H9 (cell line): ENCODE results near the gene STK32B. TPM values are rescaled to one million over a fixed set of nuclear protein-coding genes. Genes with fewer than 3 reads are reported as not detected.

Source experiments
- DNase-seq: peaks from one replicate; pipeline ENCODE4 v3.0.0-alpha.2; 2017
- H2AFZ ChIP-seq: one replicate; pipeline ENCODE4 v1.6.1; 2013; ENCODE audit warnings: mild to moderate bottlenecking, low read length, control low read depth, moderate library complexity
- H2AK5ac ChIP-seq: 2 replicates; pipeline ENCODE4 v1.6.1; 2013; ENCODE audit warnings: low read length, control low read depth, mixed read lengths; ENCODE audit not compliant: insufficient read length
- H2BK120ac ChIP-seq: one replicate; pipeline ENCODE4 v1.6.1; 2013; ENCODE audit warnings: low read depth, mild to moderate bottlenecking, low read length, control low read depth, inconsistent platforms; ENCODE audit not compliant: poor library complexity, severe bottlenecking
- H2BK12ac ChIP-seq: 2 replicates; pipeline ENCODE4 v1.6.1; 2013; ENCODE audit warnings: low read length, control low read depth, mixed read lengths, low read depth; ENCODE audit not compliant: insufficient read length
- H2BK15ac ChIP-seq: 2 replicates; pipeline ENCODE4 v1.6.1; 2013; ENCODE audit warnings: low read depth, low read length, control low read depth
- H2BK20ac ChIP-seq: one replicate; pipeline ENCODE4 v1.6.1; 2013; ENCODE audit warnings: low read depth, mild to moderate bottlenecking, low read length, control low read depth, inconsistent platforms; ENCODE audit not compliant: poor library complexity, severe bottlenecking
- H2BK5ac ChIP-seq: 2 replicates; pipeline ENCODE4 v1.6.1; 2013; ENCODE audit warnings: low read length, control low read depth, mixed read lengths; ENCODE audit not compliant: insufficient read length
- H3K14ac ChIP-seq: 2 replicates; pipeline ENCODE4 v1.6.1; 2013; ENCODE audit warnings: low read length, control low read depth; ENCODE audit not compliant: insufficient read depth
- H3K18ac ChIP-seq: 2 replicates; pipeline ENCODE4 v1.6.1; 2013; ENCODE audit warnings: low read depth, mild to moderate bottlenecking, mixed read lengths, low read length, control low read depth; ENCODE audit not compliant: insufficient read length
- H3K23ac ChIP-seq: 2 replicates; pipeline ENCODE4 v1.6.1; 2013; ENCODE audit warnings: low read length, control low read depth, mixed read lengths, low read depth; ENCODE audit not compliant: insufficient read length
- H3K23me2 ChIP-seq: 2 replicates; pipeline ENCODE4 v1.6.1; 2013; ENCODE audit warnings: low read depth, mild to moderate bottlenecking, mixed read lengths, low read length, control low read depth; ENCODE audit not compliant: insufficient read length, poor library complexity, severe bottlenecking
- H3K27ac ChIP-seq: 2 replicates; pipeline ENCODE4 v1.5.1; 2013; ENCODE audit warnings: low read length, control low read depth, mixed read lengths, low read depth; ENCODE audit not compliant: insufficient read length
- H3K27me3 ChIP-seq: 2 replicates; pipeline ENCODE4 v1.6.1; 2013; ENCODE audit warnings: low read length, control low read depth, inconsistent platforms; ENCODE audit not compliant: insufficient read depth
- H3K4ac ChIP-seq: 2 replicates; pipeline ENCODE4 v1.6.1; 2013; ENCODE audit warnings: low read depth, mild to moderate bottlenecking, control low read depth, inconsistent platforms, low read length, moderate library complexity
- H3K4me1 ChIP-seq: 2 replicates; pipeline ENCODE4 v1.6.1; 2013; ENCODE audit warnings: low read length, control low read depth, inconsistent platforms; ENCODE audit not compliant: insufficient read depth
- H3K4me2 ChIP-seq: 2 replicates; pipeline ENCODE4 v1.6.1; 2013; ENCODE audit warnings: low read length, control low read depth, mixed read lengths; ENCODE audit not compliant: insufficient read length, insufficient read depth
- H3K56ac ChIP-seq: 2 replicates; pipeline ENCODE4 v1.6.1; 2013; ENCODE audit warnings: low read depth, mild to moderate bottlenecking, mixed read lengths, low read length, control low read depth; ENCODE audit not compliant: insufficient read length
- H3K79me1 ChIP-seq: 2 replicates; pipeline ENCODE4 v1.6.1; 2013; ENCODE audit warnings: low read depth, mild to moderate bottlenecking, moderate library complexity, low read length, control low read depth, inconsistent platforms; ENCODE audit not compliant: insufficient read depth, poor library complexity, severe bottlenecking
- H3K79me2 ChIP-seq: 2 replicates; pipeline ENCODE4 v1.6.1; 2013; ENCODE audit warnings: low read length, control low read depth, inconsistent platforms; ENCODE audit not compliant: insufficient read depth
- H3K9ac ChIP-seq: 2 replicates; pipeline ENCODE4 v1.6.1; 2013; ENCODE audit warnings: low read length, control low read depth, mixed read lengths; ENCODE audit not compliant: insufficient read length; ENCODE audit errors: extremely low read depth
- H3K9me3 ChIP-seq: one replicate; pipeline ENCODE4 v1.6.1; 2013; ENCODE audit warnings: low read depth, low read length, inconsistent platforms; ENCODE audit not compliant: control insufficient read depth
- H3T11ph ChIP-seq: one replicate; pipeline ENCODE4 v1.6.1; 2013; ENCODE audit warnings: mild to moderate bottlenecking, low read length, control low read depth, inconsistent platforms
- H4K20me1 ChIP-seq: one replicate; pipeline ENCODE4 v1.6.1; 2013; ENCODE audit not compliant: control insufficient read depth, insufficient read length, insufficient read depth
- H4K5ac ChIP-seq: 2 replicates; pipeline ENCODE4 v1.6.1; 2013; ENCODE audit warnings: low read depth, mild to moderate bottlenecking, mixed read lengths, low read length, control low read depth; ENCODE audit not compliant: insufficient read length
- H4K8ac ChIP-seq: replicated peaks from 2 replicates; pipeline ENCODE4 v1.6.1; 2013; ENCODE audit warnings: low read length, control low read depth, mixed read lengths, low read depth; ENCODE audit not compliant: insufficient read length
- H4K91ac ChIP-seq: 2 replicates; pipeline ENCODE4 v1.6.1; 2013; ENCODE audit warnings: low read depth, mild to moderate bottlenecking, moderate library complexity, mixed read lengths, low read length, control low read depth; ENCODE audit not compliant: insufficient read length
- H3K27ac Mint-ChIP-seq, 3 experiments: 2 replicates in 2 of 3; 3 replicates in 1 of 3; pipeline ENCODE4 v1.8.0; 2020 to 2021; ENCODE audit warnings: mixed read lengths in 3 of 3, mild to moderate bottlenecking in 1 of 3, moderate library complexity in 1 of 3
- H3K27me3 Mint-ChIP-seq: 2 replicates; pipeline ENCODE4 v1.8.0; 2021; ENCODE audit warnings: low read depth, mild to moderate bottlenecking, moderate library complexity, mixed read lengths
- H3K36me3 Mint-ChIP-seq, 3 experiments: 2 replicates in 2 of 3; 3 replicates in 1 of 3; pipeline ENCODE4 v1.8.0; 2020 to 2021; ENCODE audit warnings: low read depth in 3 of 3, mixed read lengths in 3 of 3; ENCODE audit not compliant: insufficient read depth in 1 of 3
- H3K4me1 Mint-ChIP-seq, 2 experiments: 2 replicates each; pipeline ENCODE4 v1.8.0; 2020; ENCODE audit warnings: mixed read lengths in 2 of 2
- H3K4me3 Mint-ChIP-seq, 2 experiments: 2 replicates in 1 of 2; 3 replicates in 1 of 2; pipeline ENCODE4 v1.8.0; 2020 to 2021; ENCODE audit warnings: mild to moderate bottlenecking in 2 of 2, mixed read lengths in 2 of 2, moderate library complexity in 1 of 2
- H3K9me3 Mint-ChIP-seq, 2 experiments: 2 replicates in 1 of 2; 3 replicates in 1 of 2; pipeline ENCODE4 v1.8.0; 2020; ENCODE audit warnings: mild to moderate bottlenecking in 2 of 2, mixed read lengths in 2 of 2, moderate library complexity in 1 of 2
- WGBS: extraction: QIAGEN DNeasy Blood & Tissue Kit; methylation state at CpG from one replicate; pipeline ENCODE4 v1.1.7; 2013; ENCODE audit warnings: missing lambda C conversion rate, low lambda C conversion rate, mixed read lengths; ENCODE audit not compliant: insufficient read length; ENCODE audit errors: extremely low coverage; 5-methylcytosine and 5-hydroxymethylcytosine counted together
- total RNA-seq: library from RNA; stranded (reverse); gene quantifications from 2 replicates; pipeline ENCODE4 v1.2.1, GENCODE V29; 2021
- TF ChIP-seq, protein P1 (sequence below): fragments of 200-600 bp; sonication (generic); conservative IDR thresholded peaks from 3 replicates; pipeline ENCODE4 v1.8.0; 2021; ENCODE audit warnings: antibody characterized with exemption, mild to moderate bottlenecking

The STK32B gene
- total RNA-seq, 1 experiment from 2014 or later = 1.0 TPM

DNA sequence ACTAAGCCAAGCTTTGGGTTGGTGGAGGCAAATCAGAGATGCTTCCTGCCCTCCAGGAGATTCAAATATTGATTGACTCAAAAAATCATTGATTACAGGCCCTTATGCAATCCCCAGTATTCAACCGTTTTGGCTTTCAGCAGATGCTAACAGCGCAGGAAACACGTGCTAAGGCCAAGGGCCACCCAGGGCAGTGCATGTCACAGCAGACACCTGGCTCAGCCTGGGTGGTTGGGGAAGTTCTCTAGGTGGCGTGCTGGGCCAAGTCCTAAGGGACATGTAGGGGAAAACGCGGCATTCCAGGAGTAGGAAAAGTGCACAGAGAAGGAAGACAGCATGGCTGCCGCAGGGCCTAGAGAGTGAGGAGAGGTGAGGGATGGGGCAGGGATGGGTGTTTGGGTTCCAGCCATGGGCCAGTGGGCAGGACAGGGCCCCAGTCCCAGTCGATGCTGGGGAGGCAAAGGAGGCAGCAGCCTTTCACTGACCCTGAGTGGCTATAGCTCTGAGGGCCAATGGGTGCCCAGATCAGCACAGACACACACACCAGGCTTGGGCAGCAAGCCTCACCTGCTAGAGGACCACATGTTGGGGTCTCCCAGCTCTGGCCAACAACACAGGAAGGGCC, 418.0 kb downstream of the STK32B start:
- Histone ChIP-seq H4K20me1 (no peaks in the 10 kb centered on the region), H3K18ac (no peak overlapping the region), H3K79me2 (no peaks in the 10 kb centered on the region), H3K9me3 (no peaks in the 10 kb centered on the region), H2BK5ac (no peak overlapping the region), H3K27ac (no peak overlapping the region), H3K27me3 (no peaks in the 10 kb centered on the region), H2BK12ac (no peak overlapping the region), H4K5ac (no peak overlapping the region), H3K4me1 (no peaks in the 10 kb centered on the region), H2AFZ (no peak overlapping the region), H2BK120ac (no peak overlapping the region), H3T11ph (no peak overlapping the region), H3K79me1 (no peaks in the 10 kb centered on the region), H4K91ac (no peak overlapping the region), H3K56ac (no peak overlapping the region), H2BK15ac (no peak overlapping the region), H3K4ac (no peak overlapping the region), H3K23ac (no peak overlapping the region), H3K23me2 (no peaks in the 10 kb centered on the region), H2BK20ac (no peak overlapping the region), H2AK5ac (no peak overlapping the region), H3K9ac (no peak overlapping the region), H3K14ac (no peak overlapping the region), H4K8ac (no peak overlapping the region), H3K4me2 (no peak overlapping the region)
- Mint-ChIP-seq H3K36me3 (no peaks in the 10 kb centered on the region; a peak in 1 of 7 replicates), H3K4me1 (0 out of 4 replicates have a peak, but pooled peaks cover 0 to 2% of the 10 kb centered on the region in 2 experiments), H3K27ac (no peak overlapping the region), H3K4me3 (no peak overlapping the region), H3K9me3 (no peaks in the 10 kb centered on the region), H3K27me3 (no peaks in the 10 kb centered on the region; the same call in 1 of the 2 replicates)
- TF ChIP-seq, protein P1, sequence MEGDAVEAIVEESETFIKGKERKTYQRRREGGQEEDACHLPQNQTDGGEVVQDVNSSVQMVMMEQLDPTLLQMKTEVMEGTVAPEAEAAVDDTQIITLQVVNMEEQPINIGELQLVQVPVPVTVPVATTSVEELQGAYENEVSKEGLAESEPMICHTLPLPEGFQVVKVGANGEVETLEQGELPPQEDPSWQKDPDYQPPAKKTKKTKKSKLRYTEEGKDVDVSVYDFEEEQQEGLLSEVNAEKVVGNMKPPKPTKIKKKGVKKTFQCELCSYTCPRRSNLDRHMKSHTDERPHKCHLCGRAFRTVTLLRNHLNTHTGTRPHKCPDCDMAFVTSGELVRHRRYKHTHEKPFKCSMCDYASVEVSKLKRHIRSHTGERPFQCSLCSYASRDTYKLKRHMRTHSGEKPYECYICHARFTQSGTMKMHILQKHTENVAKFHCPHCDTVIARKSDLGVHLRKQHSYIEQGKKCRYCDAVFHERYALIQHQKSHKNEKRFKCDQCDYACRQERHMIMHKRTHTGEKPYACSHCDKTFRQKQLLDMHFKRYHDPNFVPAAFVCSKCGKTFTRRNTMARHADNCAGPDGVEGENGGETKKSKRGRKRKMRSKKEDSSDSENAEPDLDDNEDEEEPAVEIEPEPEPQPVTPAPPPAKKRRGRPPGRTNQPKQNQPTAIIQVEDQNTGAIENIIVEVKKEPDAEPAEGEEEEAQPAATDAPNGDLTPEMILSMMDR = no peak
- DNase-seq = no peak
- no CpG with 5 or more reads among the region's 8 CpGs for WGBS
